Natural killer cell (primary cell): ENCODE data around the gene RIMKLA. TPM values are rescaled to one million over a fixed set of nuclear protein-coding genes. Genes with fewer than 3 reads are reported as not detected.

Experiments
- ATAC-seq, 3 donors: fragments of 150-1000 bp in 2 of 3; fragments of 200-7000 bp in 1 of 3; cut with Tn5 transposase; 1 replicate in 1 of 3; 2 replicates in 2 of 3; pipeline ENCODE4 v1.10.0; 2021; ENCODE audit warnings: mild to moderate bottlenecking in 2 of 3, moderate library complexity in 2 of 3
- DNase-seq, 2 donors: peaks; one replicate each; pipeline versions ENCODE4 v3.0.0 to v3.0.0-alpha.2; 2013 to 2021; ENCODE audit warnings: mixed read lengths in 1 of 2
- H3K27ac ChIP-seq: one replicate; pipeline ENCODE4 v1.5.1; 2013; ENCODE audit warnings: mild to moderate bottlenecking, low read length
- H3K27me3 ChIP-seq: one replicate; pipeline ENCODE4 v1.6.1; 2013; ENCODE audit warnings: low read length; ENCODE audit not compliant: control insufficient read depth, insufficient read depth
- H3K36me3 ChIP-seq: one replicate; pipeline ENCODE4 v1.6.1; 2013; ENCODE audit warnings: low read length; ENCODE audit not compliant: control insufficient read depth, insufficient read depth
- H3K4me1 ChIP-seq: one replicate; pipeline ENCODE4 v1.6.1; 2013; ENCODE audit warnings: low read length; ENCODE audit not compliant: control insufficient read depth, insufficient read depth
- H3K4me3 ChIP-seq: one replicate; pipeline ENCODE4 v1.5.1; 2013; ENCODE audit warnings: low read length
- H3K9me3 ChIP-seq: one replicate; pipeline ENCODE4 v1.6.1; 2013; ENCODE audit warnings: low read length; ENCODE audit not compliant: control insufficient read depth, insufficient read depth
- H3K27ac Mint-ChIP-seq, 2 donors: one replicate each; pipeline ENCODE4 v1.8.0; 2022; ENCODE audit warnings: mild to moderate bottlenecking in 2 of 2, mixed read lengths in 2 of 2, moderate library complexity in 1 of 2
- H3K27me3 Mint-ChIP-seq, 2 donors: one replicate each; pipeline ENCODE4 v1.8.0; 2022; ENCODE audit warnings: low read depth in 2 of 2, mixed read lengths in 2 of 2
- H3K36me3 Mint-ChIP-seq: one replicate; pipeline ENCODE4 v1.8.0; 2022; ENCODE audit warnings: mixed read lengths
- H3K4me1 Mint-ChIP-seq, 2 donors: one replicate each; pipeline ENCODE4 v1.8.0; 2022; ENCODE audit warnings: mixed read lengths in 2 of 2
- H3K4me3 Mint-ChIP-seq: one replicate; pipeline ENCODE4 v1.8.0; 2022; ENCODE audit warnings: mild to moderate bottlenecking, moderate library complexity, mixed read lengths
- H3K9me3 Mint-ChIP-seq, 2 donors: one replicate each; pipeline ENCODE4 v1.8.0; 2022; ENCODE audit warnings: mixed read lengths in 2 of 2
- WGBS: methylation state at CpG from one replicate; pipeline ENCODE4 v1.1.7; 2013; ENCODE audit warnings: missing lambda C conversion rate; ENCODE audit not compliant: insufficient coverage; 5-methylcytosine and 5-hydroxymethylcytosine counted together
- intact Hi-C: fragments of 100-400 bp; cut with micrococcal nuclease; formaldehyde crosslinking; loops from one replicate; pipeline ENCODE4 v1.14.2; 2022
- total RNA-seq, 4 donors: library from RNA; stranded (reverse); fragments of 120-200 nt in 1 of 4; gene quantifications; one replicate each; pipeline versions ENCODE4 v1.2.3 to v1.2.4, GENCODE V29; 2013 to 2022
- TF ChIP-seq, protein P1 (sequence below): fragments of 200-600 bp; IDR thresholded peaks from one replicate; pipeline ENCODE4 v1.8.0; 2022; ENCODE audit warnings: antibody characterized with exemption

The RIMKLA gene
- total RNA-seq, 3 donors from 2014 or later (not counting 1 experiment from before 2014, with no cell fraction given), result 0.13 to 0.45 (median 0.39) TPM

DNA sequence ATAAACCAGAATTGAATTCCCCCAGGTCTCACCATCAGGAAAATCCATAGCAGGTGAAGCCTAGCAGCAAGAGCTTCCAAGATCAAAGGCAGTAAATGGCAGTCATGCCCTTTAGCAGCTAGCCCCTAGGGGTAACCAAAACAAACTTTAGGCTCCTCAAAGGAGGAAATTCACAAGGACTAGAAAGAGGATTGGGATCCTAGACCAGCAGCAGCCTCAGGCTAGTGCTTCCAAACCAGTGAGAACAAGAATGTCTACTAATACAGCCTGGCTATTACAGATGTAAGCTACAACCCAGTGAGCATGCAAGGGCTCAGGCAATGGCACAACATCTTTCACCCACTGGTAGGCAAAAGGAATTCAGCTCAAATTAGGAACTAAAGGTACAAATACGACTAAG lies 11.1 kb upstream of the RIMKLA start:
- H3K27me3 ChIP-seq, result no peaks in the 10 kb centered on the region
- intact Hi-C loops, result no loop called here
- H3K27ac ChIP-seq, result no peak overlapping the region
- no peak overlapping the region for H3K4me3 ChIP-seq
- Mint-ChIP-seq H3K9me3 (no peaks in the 10 kb centered on the region), H3K36me3 (no peaks in the 10 kb centered on the region), H3K4me3 (no peak overlapping the region), H3K27me3 (peaks cover 23 to 54% of the 10 kb centered on the region in 2 donors), H3K27ac (no peak overlapping the region), H3K4me1 (no peaks in the 10 kb centered on the region)
- no peak for ATAC-seq
- WGBS, result 86% methylated on average over 1 of the region's 1 CpG
- no peaks in the 10 kb centered on the region for H3K9me3 ChIP-seq
- H3K36me3 ChIP-seq, result no peaks in the 10 kb centered on the region
- TF ChIP-seq, protein P1, sequence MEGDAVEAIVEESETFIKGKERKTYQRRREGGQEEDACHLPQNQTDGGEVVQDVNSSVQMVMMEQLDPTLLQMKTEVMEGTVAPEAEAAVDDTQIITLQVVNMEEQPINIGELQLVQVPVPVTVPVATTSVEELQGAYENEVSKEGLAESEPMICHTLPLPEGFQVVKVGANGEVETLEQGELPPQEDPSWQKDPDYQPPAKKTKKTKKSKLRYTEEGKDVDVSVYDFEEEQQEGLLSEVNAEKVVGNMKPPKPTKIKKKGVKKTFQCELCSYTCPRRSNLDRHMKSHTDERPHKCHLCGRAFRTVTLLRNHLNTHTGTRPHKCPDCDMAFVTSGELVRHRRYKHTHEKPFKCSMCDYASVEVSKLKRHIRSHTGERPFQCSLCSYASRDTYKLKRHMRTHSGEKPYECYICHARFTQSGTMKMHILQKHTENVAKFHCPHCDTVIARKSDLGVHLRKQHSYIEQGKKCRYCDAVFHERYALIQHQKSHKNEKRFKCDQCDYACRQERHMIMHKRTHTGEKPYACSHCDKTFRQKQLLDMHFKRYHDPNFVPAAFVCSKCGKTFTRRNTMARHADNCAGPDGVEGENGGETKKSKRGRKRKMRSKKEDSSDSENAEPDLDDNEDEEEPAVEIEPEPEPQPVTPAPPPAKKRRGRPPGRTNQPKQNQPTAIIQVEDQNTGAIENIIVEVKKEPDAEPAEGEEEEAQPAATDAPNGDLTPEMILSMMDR, result no peak
- no peak for DNase-seq
- H3K4me1 ChIP-seq, result no peaks in the 10 kb centered on the region

GRCh38 chr1:42370876-42371549 lies 9.6 kb upstream of the RIMKLA start:
- TF ChIP-seq, protein P1, result no peak

GRCh38 chr1:42372796-42373195 lies 7.8 kb upstream of the RIMKLA start:
- H3K4me1 Mint-ChIP-seq, result no peaks in the 10 kb centered on the region
- Histone ChIP-seq H3K9me3 (no peaks in the 10 kb centered on the region), H3K27me3 (no peaks in the 10 kb centered on the region), H3K36me3 (no peaks in the 10 kb centered on the region), H3K4me3 (no peak overlapping the region), H3K27ac (no peak overlapping the region), H3K4me1 (no peaks in the 10 kb centered on the region)
- H3K27me3 Mint-ChIP-seq, result peaks cover 27 to 51% of the 10 kb centered on the region in 2 donors
- DNase-seq (no peak), ATAC-seq (no peak)
- 93% methylated on average over 1 of the region's 2 CpGs for WGBS
- TF ChIP-seq, protein P1, result no peak
- H3K36me3 Mint-ChIP-seq, result no peaks in the 10 kb centered on the region
- no peak overlapping the region for H3K4me3 Mint-ChIP-seq
- intact Hi-C loops, result no loop called here
- no peak overlapping the region for H3K27ac Mint-ChIP-seq
- no peaks in the 10 kb centered on the region for H3K9me3 Mint-ChIP-seq

More at GRCh38 chr1:42370876-42371549, 9.6 kb upstream of the RIMKLA start:
- Mint-ChIP-seq H3K36me3 (no peaks in the 10 kb centered on the region), H3K9me3 (no peaks in the 10 kb centered on the region), H3K27me3 (peaks cover 23 to 54% of the 10 kb centered on the region in 2 donors), H3K4me1 (no peaks in the 10 kb centered on the region), H3K27ac (no peak overlapping the region), H3K4me3 (no peak overlapping the region)
- H3K4me3 ChIP-seq, result no peak overlapping the region
- ATAC-seq (no peak), DNase-seq (no peak)
- no peaks in the 10 kb centered on the region for H3K4me1 ChIP-seq
- no peak overlapping the region for H3K27ac ChIP-seq
- H3K9me3 ChIP-seq, result no peaks in the 10 kb centered on the region
- H3K27me3 ChIP-seq, result no peaks in the 10 kb centered on the region
- intact Hi-C loops, result no loop called here
- H3K36me3 ChIP-seq, result no peaks in the 10 kb centered on the region
